SH-SY5Y (cell line): ENCODE data around the gene TCFL5.

Experiments
- GATA2 ChIP-seq: IDR thresholded peaks from 2 replicates; pipeline ENCODE4 v1.6.1; 2011; ENCODE audit warnings: mild to moderate bottlenecking, low read depth, low read length
- GATA3 ChIP-seq: IDR thresholded peaks from 2 replicates; pipeline ENCODE4 v1.6.1; 2011; ENCODE audit warnings: low read depth, mild to moderate bottlenecking, low read length, moderate library complexity

TCFL5 gene

DNA sequence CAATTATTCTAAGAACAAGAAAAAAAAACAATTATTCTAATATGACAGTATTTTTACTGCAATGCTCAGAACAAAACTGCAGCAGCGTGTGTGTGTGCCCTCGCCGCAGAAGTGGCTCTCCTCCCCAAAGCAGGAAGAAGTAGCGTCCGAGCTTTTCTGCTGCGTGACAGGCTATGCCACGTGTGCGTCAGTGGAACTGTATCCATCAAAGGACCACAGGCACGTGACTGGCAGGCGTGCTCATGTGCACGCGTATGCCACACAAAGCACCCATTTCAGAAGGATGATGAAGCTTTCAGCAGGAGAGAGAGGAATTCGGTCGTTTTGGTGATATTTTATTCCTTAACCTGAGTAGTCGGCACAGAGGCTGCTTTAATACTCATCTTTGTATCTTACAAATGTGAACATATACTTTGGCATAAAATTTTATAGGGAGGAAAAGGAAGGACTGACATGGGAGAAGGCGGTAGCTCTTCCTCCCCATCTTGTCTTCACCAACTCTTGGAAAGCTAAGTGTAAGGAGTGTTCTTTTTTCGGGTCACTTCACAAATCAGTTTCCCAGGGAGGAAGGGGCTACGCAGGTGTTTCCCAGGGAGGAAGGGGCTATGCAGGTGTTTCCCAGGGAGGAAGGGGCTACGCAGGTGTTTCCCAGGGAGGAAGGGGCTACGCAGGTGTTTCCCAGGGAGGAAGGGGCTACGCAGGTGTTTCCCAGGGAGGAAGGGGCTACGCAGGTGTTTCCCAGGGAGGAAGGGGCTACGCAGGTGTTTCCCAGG is 3.4 kb downstream of the TCFL5 start:
- TF ChIP-seq GATA3, result no peak
- no peak for TF ChIP-seq GATA2

DNA sequence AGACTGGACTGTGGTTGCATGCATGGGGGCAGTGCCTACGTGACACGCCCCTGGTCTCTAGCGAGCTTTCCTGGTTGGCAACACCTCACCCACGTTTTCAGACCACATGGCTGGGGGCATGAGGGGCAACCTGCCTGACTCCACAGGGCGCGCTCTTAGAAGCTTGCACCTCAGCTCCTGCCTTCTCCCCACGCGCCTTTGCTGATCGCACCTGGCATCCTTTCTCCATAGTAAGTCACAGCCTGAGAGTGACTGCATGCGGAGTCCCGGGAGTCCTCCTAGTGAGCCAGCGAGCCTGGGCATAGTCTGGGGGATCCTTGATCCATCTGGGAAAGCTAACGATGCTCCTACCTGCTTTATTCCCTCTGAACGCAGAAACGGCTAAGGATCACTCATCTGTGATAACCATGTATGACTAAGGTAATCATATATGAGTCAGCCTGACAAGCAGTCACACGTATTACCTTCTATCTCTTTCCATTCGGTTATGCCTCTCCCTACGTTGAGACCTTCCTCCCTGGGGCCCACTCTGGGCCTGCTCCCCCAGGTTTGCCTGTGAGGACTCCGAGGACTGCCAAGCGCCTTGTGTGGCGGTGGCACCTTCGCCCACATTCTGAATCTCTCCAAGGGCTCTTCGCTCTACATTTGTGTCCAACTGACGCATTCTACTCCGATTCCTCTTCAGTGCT is 4.5 kb downstream of the TCFL5 start:
- no peak for TF ChIP-seq GATA2
- TF ChIP-seq GATA3, result no peak

DNA sequence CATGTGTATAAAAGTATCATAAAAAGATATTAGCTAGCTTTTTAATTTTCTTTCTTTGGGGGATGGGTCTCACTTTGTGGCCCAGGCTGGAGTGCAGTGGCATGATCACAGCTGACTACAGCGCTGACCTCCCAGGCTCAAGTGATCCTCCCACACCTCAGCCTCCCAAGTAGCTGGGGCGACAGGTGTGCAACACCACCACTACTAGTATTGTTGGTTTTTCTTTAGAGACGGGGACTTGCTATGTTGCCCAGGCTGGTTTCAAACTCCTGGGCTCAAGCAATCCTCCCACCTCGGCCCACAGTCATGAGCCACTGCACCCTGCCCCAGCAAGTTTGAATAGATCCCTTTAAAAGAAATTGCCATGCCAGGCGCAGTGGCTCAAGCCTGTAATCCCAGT is 6.5 kb downstream of the TCFL5 start:
- TF ChIP-seq GATA3 (no peak), GATA2 (no peak)

DNA sequence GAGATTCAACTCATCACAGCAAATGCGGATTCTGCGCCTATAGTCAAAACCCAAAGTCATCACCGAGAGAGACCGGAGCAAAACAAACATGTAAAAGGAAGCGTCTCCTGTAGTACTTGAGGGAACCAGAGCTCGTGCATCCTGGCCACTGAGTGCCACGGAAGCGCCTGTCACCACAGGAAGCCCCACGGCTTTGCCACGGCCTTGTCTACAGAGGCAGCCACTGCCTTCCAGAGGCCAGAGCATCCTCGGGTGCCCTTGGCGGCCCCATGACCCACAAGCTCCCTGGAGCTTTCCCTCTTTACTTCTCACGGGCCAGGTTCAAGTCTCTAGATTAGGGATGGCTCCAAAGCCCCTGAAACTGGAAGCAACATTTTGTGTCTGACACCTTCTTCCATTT is 7.5 kb downstream of the TCFL5 start:
- TF ChIP-seq GATA2, result no peak
- no peak for TF ChIP-seq GATA3

DNA sequence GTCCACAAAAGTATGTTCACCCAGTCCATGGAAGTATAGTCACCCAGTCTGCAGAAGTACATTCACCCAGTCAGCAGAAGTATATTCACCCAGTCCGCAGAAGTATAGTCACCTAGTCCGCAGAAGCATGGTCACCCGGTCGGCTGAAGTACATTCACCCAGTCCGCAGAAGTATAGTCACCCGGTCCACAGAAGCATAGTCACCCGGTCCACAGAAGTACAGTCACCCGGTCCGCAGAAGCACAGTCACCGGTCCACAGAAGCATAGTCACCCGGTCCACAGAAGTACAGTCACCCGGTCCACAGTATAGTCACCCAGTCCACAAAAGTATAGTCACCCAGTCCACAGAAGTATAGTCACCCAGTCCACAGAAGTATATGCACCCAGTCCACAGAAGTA is 8.8 kb downstream of the TCFL5 start:
- TF ChIP-seq GATA3 (no peak), GATA2 (no peak)

DNA sequence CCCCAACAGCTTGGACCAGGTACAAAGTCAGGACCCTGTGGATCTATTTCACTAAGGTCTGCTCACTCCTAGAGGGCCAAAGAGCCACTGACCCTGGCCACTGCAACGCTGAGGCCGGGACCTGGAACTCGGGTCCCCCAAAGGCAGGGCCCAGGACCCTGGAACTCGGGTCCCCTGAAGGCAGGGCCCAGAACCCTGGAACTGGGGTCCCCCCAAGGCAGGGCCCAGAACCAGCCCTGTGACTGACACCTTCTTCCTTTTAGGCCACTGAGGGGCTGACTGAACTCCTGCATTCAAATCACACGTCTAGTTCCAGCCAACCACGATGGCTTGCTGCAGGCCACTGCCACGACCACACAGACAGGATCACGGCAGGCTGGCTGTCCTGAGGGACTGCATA is 9.4 kb downstream of the TCFL5 start:
- no peak for TF ChIP-seq GATA3

DNA sequence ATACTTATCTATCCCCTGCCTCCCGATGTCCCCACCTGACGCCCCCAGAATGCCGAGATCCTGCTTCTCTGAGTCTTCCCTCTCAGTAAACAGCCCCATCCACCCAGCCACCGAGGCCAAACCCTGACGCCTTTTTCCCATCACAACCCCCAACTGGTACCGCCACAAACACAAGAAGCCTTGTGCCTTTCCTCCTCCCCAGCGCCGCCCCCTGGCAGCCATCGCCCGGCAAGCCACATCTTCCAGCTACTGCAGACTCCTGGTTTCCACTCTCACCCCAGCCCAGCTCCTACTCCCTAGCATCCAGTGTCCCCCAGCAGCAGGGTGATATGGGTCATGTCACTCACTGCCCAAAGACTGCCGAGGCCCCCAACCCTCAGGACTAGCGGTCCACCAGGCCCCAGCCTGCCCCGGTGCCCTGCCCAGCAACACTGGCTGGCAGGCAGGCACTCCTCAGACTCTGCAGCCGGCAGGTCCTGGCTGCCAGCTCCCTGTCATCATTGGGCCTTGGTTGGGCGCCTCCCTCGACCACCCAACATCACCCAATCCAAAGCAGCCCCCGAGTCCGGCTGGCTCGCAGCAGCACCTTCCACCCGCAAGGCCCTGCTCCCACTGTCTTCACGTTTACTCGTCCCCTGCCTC is 11.2 kb downstream of the TCFL5 start:
- TF ChIP-seq GATA2 (no peak), GATA3 (no peak)

DNA sequence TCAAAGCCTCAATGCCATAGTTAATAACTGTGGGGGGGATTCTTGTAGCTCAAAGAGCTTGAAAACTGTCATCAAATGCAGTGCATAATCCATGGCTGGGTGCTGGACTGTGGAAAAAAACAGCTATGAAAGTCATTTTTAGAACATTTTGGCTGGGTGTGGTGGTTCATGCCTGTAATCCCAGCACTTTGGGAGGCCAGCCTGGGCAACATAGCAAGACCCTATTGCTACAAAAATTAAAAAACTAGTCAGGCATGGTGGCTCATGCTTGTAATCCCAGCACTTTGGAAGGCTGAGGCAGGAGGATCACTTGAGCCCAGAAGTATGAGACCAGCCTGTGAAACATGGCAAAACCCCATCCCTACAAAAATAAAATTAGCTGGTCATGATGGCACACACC is 12.2 kb downstream of the TCFL5 start:
- no peak for TF ChIP-seq GATA2
- no peak for TF ChIP-seq GATA3

DNA sequence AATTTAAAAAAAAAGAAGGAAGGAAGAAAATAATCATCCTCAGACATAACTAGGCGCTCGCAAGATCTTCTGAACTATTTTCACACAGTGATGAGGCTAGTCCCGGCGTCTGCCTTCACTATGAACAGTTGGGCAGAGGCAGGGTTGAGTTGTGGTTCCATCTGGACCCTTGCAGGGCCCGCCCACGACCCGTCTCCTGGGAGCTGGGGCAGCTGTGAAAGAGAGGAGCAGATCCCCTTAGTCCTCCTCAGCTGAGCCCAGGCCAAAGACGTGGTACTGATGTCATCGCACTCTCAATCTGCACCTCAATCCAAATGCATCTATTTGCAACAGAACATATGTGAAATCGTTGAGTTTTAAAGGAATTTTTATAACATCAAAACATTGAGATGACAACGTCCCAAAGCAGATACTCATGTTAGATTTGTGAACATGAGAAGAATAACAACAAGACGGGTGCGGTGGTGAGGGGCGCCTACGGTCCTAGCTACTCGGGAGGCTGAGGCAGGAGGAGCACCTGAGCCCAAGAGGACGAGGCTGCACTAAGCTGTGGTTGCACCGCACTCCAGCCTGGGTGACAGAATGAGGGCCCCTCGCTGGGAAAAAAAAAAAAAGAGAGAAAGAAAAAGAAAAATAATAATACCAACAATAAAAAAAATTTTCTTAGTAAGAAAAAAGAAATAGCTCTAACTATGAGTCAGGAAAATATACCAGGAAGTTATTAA is 15.3 kb downstream of the TCFL5 start:
- TF ChIP-seq GATA3, result no peak
- no peak for TF ChIP-seq GATA2

DNA sequence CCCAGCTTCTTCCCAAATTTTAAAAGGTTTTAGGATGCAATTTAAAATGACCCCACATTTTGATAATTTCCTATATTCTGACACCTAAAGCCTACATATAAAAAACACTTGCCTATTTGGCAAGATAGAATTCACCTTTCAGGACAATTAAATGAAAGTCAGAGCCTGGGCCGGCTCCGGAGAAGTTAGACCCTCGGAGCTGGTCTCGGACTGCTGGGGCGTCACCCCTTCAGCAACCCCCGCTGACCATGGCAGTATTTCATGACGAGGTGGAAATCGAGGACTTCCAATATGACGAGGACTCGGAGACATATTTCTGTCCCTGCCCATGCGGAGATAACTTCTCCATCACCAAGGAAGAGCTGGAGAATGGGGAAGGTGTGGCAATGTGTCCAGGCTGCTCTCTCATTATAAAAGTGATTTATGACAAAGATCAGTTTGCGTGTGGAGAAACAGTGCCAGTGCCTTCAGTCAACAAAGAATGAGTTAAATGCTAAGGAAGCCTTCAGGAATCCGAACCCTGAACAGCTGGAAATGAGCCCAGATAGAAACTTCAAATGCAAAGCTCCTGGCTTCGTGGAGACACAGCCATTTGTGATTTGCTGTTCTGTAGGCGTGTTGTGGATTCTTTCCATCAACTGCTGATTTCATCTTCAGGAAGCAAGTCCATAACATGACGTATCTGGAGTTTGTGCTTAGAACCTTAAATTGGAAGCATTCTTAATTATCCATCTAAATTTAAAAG is 16.0 kb downstream of the TCFL5 start:
- TF ChIP-seq GATA2, result no peak
- TF ChIP-seq GATA3, result no peak

DNA sequence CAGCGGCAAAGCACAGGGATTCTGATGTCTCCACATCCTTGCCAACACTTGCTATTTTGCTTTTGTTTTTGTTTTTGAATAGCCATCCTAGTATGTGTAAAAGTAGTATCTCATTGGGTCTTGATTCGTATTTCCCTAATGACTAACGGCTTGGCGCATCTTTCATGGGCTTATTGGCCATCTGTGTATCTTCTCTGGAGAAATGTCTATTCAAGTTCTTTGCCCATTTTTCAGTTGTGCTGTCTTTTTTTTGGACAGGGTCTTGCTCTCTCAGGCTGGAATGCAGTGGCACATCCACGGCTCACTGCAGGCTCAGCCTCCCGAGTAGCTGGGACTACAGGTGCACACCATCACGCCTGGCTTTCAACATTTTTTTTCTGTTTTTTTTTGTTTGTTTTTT is 17.4 kb downstream of the TCFL5 start:
- TF ChIP-seq GATA2, result no peak
- TF ChIP-seq GATA3, result no peak

DNA sequence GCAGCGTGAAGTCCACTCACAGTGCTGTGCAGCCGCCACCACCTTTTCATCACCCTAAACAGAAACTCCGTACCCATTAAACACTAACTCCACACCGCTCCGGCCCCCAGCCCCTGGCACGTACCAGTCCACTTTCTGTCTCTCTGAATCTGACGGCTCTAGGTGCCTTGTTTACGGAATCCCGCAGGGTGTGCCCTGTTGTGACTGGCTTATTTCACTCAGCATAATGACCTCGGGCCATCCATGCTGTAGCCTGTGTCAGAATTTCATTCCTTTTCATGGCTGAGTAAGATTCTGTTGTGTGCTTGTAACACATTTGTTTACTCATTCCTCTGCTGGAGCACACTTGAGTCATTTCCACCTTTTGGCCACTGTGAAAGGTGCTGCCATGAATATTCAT is 18.0 kb downstream of the TCFL5 start:
- TF ChIP-seq GATA2, result no peak
- TF ChIP-seq GATA3, result no peak

DNA sequence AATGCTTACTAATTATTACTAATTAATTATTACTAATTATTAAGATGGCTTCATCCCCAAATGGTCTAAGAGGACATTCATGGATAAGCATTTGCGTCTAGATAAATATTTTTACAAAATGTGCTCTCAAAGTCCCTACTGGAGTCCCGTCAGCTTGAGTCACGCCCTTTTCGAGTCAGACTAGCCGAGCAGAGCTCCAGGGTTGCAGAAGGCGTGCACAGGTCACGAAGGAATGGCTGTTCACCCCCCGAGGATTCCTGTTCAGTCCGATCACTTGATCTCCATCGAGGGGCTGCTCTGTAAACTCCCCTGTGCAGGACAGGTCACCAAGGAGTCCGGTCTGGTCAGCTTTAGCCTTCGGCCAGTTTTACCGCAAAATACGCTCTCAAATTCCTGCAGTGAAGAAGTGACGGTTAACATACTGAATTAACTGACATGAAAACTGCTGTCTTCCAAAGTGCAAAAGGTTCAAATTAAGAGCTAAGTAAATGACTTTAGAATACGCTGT is 19.9 kb downstream of the TCFL5 start:
- no peak for TF ChIP-seq GATA2
- no peak for TF ChIP-seq GATA3
